CD4-positive, alpha-beta T cell treated with Interleukin-15 for 1 hour (primary cell): Measurements from ENCODE around the gene JPH2.
A peak's percentile ranks its signal among the peaks of the same experiment; 100 is the strongest.
"Not testable (repeated sequence)": the region's sequence is repeated elsewhere in the genome, so short reads cannot be mapped to it uniquely, and the experiment has no call there.

ENCODE experiments used
- DNase-seq: peaks from one replicate; pipeline ENCODE4 v3.0.0-alpha.2; 2020

JPH2 gene

DNA sequence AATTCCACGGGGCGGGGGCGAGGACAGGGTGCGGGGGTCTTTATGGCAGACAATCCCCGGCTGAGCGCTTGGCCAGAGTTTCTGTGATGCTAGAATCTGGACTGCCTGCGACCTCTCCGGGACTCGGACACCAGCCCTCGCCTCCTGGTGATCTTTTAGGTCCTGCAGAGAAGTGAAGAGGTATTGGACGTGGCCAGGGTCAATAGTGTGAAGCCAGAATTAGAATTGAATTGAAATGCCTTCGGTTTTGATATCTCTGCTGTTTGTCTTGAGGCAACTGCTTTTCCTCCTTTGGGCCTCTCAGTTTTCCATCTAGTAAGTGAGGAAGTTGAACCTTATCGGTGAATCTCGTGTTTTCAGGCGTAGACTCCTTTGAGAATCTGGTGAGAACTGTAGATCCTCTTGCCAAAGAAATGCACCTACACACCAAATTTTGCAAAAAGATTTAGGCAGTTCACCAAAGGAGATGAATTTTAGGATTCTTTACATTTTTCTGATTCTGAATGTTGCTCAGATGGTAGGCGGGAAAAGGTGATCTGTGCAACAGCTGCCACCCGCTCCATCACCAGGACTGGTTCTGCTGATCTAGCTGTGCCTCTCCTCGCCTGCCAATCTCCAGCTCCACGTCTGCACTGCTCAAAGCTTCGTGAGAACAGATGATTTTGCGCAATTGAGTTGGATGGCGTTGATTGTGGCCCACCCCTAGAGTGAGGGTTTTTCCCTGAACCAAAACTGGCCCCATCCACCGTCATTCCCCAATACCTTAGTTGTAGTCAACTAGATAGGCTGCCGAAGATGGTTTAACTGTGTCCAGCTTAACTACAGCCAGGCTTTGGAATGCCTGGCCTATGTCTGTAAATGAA lies 24.4 kb upstream of the JPH2 start:
- no peak for DNase-seq

DNA sequence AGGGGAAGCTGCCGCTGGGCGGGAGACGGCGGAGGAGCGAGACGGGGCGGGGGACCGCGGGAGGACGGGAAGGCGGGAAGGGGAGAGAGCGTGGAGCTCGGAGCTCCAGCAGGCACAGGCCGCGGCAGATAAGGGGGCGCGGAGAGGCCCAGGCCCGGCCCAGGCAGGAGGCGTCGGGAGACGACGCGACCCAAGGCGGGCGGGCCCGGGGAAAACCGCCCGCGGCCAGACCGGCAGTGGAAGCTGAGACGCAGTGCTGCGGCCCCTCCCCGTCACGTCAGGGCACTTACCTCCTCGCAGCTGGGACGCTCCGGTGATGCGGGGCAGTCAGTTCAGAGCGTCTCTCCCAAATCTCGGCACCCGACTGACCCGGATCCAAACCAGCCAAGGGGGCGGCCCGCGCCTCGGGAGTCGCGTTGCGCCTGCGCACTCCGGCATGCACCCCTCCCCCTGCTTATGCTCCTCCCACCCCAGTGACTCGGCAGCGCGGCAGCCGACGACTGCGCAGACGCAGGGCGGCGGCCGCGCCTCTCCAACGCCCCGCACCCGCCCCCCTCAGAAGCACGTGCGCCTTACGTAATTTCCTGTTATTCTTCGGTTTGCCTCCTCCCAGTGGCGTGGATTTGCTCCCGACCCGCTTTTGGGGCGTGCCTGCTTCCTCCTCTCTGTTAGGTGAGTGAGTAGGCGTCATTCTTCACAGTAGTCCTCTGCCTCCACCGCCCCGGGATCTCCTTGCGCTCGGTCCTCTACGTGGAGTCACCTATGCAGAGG lies 23.6 kb upstream of the JPH2 start, which contains the start of gene OSER1:
Gene OSER1, minus strand, starts transcription at position 366 of the 771 bp plus-strand sequence. CDS start 3,814 bp downstream, outside the sequence.
- DNase-seq: peak; percentile 98

DNA sequence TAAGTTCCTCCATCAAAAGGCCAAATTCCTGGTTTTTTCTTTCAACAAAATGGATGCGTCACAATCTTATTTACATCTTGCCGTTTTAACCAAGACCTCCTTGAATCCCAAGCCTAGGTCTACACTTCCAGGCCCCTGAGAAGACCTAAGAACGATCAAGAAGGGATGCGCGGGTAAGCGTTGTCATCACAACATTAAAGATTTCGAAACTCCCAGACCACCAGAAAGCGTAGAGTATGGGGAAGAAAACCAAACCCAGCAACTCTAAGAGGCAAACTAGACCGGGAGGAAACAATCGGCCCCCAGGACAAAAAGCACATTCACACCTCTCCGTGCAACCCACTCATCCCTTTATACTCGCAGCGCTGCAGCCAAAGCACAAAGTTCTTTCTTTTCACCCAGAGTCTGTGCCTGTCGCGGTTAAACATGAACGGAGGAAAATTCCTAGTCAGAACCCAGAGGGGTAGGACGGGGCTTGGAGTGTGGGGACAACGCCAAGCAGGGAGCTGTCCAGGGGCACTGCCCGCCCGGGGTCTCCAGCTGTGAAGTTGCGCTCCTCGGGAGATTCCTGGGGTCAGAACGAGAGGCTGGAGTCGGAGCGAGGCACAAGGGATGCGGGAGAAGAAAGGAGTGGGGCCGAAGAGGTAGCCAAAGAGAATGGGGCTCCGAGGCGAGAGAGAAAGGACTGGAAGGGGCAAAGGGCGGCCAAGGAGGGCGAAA lies 22.9 kb upstream of the JPH2 start:
- DNase-seq: no peak

DNA sequence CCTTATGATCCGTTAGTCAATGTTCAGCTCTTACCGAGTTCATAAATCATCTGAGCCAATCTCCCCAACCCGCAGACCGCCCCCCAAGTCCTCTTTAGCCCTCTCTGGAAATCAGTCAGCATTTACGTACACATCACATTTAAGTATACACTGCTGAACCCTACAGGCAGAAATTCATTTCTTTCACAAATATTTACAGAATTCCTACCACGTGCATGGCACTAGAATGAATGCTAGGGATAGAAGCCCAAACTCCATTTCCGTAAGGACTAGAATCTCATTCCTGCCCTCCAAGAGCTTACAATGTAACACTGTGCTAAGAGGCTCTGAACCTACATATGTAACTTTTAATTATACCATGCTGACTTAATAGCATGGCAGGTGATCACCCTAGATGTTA lies 21.8 kb upstream of the JPH2 start:
- DNase-seq: no peak

DNA sequence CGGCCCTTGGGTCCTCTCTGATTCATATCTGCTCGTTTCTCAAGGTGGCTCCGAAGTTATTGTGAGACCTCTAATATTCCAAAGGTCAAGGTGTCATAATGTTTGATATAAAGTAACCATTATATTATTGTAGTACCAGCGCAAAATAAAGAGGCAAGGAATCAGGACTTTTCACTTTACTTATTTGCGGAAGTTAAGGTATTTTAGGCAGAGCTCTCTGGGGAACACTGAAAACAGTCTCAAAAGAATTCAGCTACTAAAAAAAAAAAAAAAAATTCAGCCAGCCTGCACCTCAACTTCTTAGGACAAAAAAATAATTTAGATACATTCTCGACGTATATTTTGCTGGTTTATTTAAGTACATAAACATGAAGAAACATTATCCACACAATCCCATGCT lies 21.2 kb upstream of the JPH2 start:
- no peak for DNase-seq

DNA sequence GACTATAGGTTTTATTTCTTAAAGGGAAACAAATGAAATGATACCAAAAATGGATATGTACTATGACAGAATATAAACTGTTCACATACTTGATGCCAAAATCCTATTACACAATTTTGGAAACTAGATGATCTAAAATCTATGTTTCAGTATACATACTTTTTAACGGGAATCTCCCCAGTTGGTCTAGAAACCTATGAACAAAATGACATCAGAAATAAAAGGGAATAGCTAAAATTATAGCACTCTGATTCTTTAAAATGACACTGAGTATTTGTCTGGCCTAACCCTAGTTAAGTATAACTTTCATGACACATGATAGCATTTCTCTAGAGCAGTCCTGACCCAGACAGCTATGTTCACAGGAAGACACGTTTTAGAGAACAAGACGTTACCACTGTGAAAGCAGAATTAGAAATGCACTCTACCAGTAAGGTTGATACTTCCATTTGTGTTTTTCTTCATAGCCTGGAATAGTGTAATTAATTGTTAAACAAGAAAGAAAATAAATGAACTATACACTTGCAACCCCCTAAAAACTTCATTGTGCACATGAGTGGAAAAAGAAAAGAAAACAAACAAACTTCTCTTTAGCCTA lies 20.2 kb upstream of the JPH2 start:
- DNase-seq: no peak

DNA sequence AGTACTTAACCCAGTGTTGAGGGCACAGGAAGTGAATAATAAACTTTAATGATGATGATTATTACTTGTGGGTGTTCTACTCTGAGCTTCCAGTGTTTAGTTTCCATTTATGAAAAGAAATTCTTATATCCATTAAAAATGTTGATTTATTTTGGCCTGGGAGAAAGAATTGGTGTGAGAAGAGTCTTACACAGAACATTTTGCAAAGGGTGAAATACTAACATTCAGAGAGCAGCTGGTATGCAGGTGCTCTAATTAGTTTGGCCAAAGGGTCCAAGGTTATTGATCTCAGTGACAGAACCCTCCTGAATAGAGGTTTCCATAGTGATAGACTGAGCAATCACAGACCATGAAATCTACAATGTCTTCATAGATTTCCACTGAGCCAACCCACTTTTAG lies 19.1 kb upstream of the JPH2 start:
- no peak for DNase-seq

DNA sequence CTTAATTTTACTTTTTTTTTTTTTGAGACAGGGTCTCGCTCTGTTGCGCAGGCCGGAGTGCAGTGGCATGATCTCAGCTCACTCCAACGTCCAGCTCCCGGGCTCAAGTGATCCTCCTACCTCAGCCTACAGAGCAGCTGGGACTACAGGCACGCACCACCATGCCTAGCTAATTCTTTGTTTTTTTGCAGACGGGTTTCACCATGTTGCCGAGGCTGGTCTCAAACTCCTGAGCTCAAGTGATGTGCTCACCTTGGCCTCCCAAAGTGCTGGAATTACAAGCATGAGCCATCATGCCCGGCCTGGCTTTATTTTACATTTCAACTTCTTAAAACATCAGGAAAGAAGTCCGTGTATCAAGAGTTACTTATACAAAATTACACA lies 17.8 kb upstream of the JPH2 start:
- DNase-seq: no peak

DNA sequence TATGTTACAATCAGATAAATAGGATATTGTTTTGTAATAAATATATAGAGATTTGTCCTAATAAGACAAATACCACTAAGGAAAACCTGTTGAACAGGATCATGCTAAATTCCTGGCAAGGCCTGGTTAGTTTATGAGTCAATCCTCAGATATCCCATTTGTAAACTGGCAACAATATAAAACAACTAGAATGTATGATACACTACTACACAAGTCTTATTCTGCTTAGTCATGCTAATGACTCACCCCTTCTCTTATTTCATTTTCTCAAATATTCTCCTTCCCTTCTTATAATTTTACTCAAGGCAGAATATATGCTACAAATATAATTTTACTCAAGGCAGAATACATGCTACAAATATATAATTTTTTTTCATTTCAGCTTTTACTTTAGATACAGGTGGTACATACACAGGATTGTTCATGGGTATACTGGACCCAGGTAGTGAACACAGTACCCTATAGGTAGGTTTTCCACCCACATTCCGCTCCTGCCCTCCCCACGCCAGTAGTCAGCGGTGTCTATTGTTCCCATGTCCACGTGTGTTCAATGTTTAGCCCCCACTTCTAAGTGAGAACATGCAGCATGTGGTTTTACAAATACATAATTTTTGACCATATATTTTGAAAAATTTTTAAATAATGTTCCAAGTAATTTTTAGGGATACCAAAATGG lies 17.3 kb upstream of the JPH2 start:
- DNase-seq: no peak

DNA sequence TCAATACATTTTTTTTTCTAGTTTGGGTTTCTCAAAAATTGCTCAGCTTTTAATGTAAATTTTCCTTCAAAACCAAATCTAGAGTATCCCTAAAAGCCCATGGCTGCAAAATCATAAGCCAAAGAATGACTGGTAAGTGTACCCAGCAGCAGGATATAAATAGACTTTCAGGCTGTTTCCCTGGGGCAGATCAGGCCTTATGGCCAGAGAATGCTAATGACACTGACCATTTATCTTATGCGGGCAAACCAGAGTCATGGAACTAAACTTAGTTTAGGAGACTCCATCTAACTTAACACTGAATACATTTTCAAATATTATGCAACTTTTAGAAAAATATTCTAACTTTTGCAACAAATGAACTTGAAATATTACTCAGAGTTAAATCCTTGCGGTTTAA lies 16.2 kb upstream of the JPH2 start:
- no peak for DNase-seq

DNA sequence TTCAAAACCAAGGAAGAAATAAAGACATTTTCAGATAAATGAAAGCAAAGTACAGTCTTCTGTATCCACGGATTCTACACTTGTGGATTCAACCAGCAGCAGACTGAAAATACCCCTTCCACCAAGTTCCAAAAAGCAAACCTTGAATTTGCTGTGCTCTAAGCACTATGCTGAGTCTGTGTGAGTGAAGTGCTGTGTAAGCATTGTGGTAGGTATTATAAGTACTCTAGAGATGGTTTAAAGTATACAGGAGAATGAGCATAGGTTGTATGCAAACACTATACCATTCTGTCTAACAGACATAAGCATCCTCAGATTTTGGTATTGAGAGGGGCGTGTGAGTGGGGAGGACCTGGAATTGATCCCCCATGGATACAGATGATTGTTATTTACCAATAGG lies 14.0 kb upstream of the JPH2 start:
- DNase-seq: no peak

DNA sequence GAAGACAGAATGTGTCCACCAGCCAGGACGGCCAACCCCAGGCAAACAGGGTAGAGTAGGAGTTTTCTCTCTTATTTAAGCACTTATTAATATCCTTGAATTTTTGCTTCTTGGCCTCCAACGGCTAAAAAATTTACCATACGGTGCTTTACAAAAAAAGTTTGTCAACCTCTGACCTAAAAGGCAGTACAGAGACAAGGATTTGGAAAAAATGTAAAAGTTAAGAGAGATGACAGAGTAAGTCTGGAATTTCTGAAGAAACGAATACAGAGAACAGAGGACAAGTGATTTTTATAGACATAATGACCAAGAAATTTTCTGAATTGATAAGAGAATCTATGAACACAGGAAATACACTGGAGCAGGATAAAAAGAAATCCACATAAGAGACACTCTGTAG lies 13.4 kb upstream of the JPH2 start:
- DNase-seq: no peak

DNA sequence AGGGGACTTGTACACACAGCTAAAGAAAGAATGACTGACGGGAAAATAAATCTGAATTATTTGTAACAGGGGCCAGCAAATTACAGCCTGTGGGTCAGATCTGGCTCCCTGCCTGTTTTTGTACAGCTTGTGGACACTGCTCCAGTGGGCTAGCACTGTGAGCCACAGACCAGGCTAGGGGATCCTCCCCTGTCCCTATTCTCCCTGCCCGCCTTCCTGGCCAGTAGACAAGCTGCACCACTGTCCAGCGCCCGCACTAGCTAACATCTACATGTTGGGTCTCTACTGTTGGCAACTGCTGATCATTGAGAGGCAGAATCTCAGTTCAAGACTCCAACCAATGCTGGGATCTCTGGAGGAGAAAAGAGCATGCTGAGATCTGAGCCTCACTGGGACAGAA lies 12.9 kb upstream of the JPH2 start:
- DNase-seq: no peak

DNA sequence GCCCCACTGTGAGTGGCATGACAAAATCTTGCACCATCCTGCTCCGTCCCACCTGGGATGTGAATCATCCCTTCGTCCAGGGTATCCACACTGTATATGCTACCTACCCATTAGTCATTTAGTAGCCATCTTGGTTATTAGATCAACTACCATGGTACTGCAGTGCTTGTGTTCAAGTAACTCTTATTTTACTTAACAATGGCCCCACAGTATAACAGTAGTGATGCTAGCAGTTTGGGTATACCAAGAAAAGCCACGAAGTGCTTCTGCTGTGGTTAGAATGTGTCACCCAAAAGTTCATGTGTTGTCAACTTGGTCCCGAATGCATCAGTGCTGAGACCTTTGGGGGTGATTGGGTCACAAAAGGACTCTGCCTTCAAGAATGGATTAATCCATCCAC lies 11.9 kb upstream of the JPH2 start:
- DNase-seq: no peak

DNA sequence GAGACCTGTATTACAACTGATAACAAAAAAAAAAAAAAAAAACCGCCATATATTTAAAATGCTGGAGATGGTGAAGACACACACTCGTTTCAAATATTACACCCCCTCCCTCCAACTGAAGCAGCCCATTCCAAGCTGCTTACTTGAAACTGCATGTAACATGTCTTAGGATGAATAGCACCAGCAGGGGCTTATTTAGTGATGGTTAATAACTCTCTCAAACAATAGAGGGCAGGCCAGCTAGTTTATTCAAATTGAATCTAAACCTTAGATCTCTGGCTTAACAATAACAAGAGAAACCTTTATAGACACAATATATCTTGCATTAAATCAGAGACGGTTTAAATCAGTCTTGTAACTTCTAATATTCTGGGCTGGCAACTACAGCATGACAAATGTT lies 9.3 kb upstream of the JPH2 start:
- DNase-seq: no peak

DNA sequence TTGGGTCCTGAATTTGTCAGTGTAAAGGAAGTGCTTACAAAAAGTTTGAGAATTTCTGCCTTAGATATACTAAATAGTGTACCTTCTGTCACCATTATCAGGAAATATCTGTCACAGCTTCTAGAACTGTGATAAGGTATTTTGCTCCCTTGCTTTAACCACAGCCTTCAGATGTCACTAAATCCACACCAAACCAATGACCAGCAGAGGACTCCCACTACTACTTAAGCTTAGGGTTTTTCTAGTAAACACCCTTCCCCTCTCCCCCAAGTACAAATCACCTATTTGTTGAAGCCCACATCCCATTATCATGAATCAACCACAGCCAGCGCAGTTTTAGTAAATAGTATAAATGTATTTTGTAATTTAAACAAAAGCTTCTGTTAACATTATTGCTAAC lies 8.6 kb upstream of the JPH2 start:
- DNase-seq: no peak

DNA sequence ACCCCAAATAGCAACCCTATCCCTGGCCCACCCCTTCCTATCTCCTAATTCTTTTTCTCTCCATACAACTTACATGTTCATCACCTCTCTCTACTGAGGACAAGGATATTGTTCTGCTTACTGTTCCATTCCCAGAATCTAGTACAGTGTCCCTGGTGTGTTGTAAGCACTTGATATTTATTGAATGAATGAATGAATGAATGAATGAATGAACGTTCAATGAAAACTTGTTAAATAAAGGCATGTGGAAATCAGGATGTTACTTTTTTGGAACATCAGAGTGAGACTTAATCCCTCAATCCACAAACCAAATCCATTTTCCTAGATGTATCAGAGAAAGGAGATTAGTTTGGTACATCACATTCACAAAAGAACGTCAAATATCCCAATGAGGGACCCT lies 6.8 kb upstream of the JPH2 start:
- DNase-seq: no peak

DNA sequence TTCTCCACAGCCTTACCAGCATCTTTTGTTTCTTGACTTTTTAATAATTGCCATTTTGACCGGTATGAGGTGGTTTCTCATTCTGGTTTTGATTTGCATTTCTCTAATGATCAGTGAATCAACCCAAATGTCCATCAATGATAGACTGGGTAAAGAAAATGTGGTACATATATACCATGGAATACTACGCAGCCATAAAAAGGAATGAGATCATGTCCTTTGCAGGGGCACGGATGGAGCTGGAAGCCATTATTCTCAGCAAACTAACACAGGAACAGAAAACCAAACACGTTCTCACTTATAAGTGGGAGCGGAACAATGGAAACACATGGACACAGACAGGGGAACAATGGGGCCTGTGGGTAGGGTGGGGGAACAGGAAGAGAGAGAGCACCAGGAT lies 4.7 kb upstream of the JPH2 start:
- DNase-seq: not testable (repeated sequence)

DNA sequence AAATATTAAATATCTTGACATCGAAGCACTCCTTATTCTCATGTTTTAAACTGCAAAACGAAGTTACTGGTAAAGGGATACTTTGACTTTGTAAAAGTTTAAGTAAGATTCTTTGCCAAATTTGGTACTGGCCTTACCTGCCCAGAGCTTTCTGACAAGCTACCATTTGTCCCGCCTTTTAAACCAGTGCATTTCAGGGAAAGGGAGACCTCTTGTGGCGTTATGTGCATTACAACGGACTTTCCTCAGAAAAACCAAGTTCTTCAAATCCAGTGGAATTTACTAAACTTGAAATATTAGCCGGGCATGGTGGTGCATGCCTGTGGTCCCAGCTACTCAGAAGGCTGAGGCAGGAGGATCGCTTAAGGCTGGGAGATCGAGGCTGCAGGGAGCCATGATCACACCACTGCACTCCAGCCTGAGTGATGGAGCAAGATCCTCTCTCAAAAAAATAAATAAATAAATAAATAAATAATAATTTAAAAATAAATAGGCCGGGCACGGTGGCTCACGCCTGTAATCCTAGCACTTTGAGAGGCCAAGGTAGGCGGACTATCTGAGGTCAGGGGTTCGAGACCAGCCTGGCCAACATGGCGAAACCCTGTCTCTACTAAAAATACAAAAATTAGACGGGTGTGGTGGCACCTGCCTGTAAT lies 3.3 kb upstream of the JPH2 start:
- peak; percentile 37 for DNase-seq

DNA sequence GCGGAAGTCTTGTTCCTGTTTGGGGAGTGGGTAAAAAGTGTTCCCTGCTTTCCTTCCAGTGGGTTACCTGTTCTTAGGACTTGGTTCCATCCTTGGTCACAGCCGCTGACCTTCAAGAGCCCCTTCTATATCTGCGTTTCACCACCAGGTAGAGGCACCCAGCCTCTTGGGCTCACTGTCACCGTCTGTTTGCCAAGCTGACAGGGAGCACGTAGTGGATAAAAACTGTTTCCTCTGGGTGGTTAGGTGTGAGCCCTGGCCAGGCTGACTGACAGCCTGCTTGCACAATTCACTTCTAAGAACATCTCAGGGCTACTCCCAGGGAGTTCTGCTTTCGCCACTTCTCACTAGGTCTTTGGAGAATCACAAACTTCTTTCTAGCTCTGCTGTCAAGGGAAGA lies 1.8 kb upstream of the JPH2 start:
- DNase-seq: no peak

DNA sequence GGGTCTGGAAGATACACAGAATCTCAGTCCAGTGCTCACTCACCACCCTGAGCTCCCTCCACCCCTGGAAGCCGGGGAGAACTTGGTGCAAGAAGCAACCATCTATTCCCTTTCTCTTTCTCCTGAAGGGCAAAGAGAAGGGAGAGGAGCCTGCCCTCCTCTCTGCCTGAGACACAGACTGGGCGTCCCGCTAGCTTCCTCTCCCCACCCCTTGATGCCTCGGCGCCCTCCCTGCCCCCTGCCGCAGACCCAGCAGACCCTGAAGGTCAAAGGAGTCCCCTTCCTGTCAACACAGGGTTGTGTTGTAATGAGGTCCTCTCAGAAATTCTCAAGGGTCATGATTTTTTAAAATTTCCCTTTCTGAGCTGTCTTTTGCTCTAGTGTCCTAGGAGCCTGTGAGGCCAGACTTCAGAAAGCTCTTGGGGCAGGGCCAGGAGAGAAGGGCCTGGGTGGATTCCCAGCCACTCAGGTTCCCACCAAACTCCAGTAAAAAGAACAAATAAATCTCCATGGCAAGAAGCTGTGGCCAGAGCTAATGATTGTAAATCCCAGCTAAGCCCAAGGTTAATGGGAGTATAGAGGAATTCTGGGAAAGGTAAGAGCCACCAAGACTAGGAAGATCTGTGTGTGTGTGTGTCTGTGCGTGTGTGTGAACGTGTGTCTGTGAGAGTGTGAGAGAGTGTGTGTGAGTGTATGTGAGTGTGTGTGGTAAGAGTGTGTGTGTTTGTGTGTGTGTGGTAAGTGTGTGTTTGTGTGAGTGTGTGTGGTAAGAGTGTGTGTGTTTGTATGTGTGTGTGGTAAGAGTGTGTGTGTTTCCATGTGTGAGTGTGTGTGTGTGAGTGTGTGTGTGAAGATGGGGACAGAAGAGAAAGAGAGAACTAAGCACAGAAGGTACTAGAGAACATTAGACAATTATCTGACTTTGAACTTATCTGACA lies 1.1 kb upstream of the JPH2 start:
- DNase-seq: no peak
